B cell (primary cell): ENCODE data around the gene DGKB. TPM values are rescaled to one million over a fixed set of nuclear protein-coding genes. Genes with fewer than 3 reads are reported as not detected.

Experiments
- ATAC-seq: fragments of 200-7000 bp; cut with Tn5 transposase; one replicate; pipeline ENCODE4 v1.10.0; 2021; ENCODE audit warnings: low read depth, mild to moderate bottlenecking, moderate number of reproducible peaks, moderate library complexity
- CTCF ChIA-PET: fragments of 350-600 bp; sonication (Branson Sonifier 250); formaldehyde crosslinking; loops from one replicate; lab custom pipeline; 2021; ENCODE audit warnings: antibody characterized with exemption, inconsistent platforms; lab: Charles Lee
- POLR2A ChIA-PET: fragments of 350-600 bp; sonication (Branson Sonifier 250); formaldehyde crosslinking; loops from one replicate; lab custom pipeline; 2021; ENCODE audit warnings: antibody characterized with exemption; lab: Charles Lee
- DNase-seq: peaks from one replicate; pipeline ENCODE4 v3.0.0; 2013
- H2AFZ ChIP-seq: 2 replicates; pipeline ENCODE4 v1.6.1; 2012; ENCODE audit warnings: mild to moderate bottlenecking, low read depth, low read length; ENCODE audit not compliant: insufficient read depth, poor library complexity, severe bottlenecking
- H3K27ac ChIP-seq, 2 donors: 1 replicate in 1 of 2; 2 replicates in 1 of 2; pipeline ENCODE4 v1.5.1; 2012 to 2013; ENCODE audit warnings: low read length in 2 of 2, mild to moderate bottlenecking in 2 of 2, moderate library complexity in 1 of 2
- H3K27me3 ChIP-seq, 4 experiments: fragments of 200-600 bp in 1 of 4; sonication (generic) in 1 of 4; replicated peaks in 1 of 4; 1 replicate in 2 of 4; 2 replicates in 2 of 4; pipeline versions ENCODE4 v1.6.1 to v1.7.0; 2013 to 2016; ENCODE audit warnings: low read length in 3 of 4, mild to moderate bottlenecking in 2 of 4, mixed read lengths in 1 of 4, moderate library complexity in 1 of 4; ENCODE audit not compliant: insufficient read depth in 4 of 4, control insufficient read depth in 3 of 4; ENCODE audit errors: control extremely low read depth in 1 of 4
- H3K36me3 ChIP-seq, 2 experiments: replicated peaks in 1 of 2; 1 replicate in 1 of 2; 2 replicates in 1 of 2; pipeline versions ENCODE4 v1.6.1 to v1.7.1; 2013; ENCODE audit warnings: low read length in 1 of 2; ENCODE audit not compliant: insufficient read depth in 2 of 2, control insufficient read depth in 1 of 2; ENCODE audit errors: control extremely low read depth in 1 of 2, extremely low read depth in 1 of 2
- H3K4me1 ChIP-seq, 2 donors: fragments of 200-600 bp in 1 of 2; sonication (generic) in 1 of 2; 1 replicate in 1 of 2; 2 replicates in 1 of 2; pipeline versions ENCODE4 v1.5.1 to v1.6.1; 2013 to 2017; ENCODE audit warnings: low read length in 2 of 2; ENCODE audit not compliant: control insufficient read depth in 2 of 2, insufficient read depth in 2 of 2
- H3K4me2 ChIP-seq: replicated peaks from 2 replicates; pipeline ENCODE3; 2012; ENCODE audit warnings: mild to moderate bottlenecking, low read depth, low read length; ENCODE audit not compliant: poor library complexity, severe bottlenecking
- H3K4me3 ChIP-seq, 5 experiments: fragments of 200-600 bp in 1 of 5; sonication (generic) in 1 of 5; 1 replicate in 3 of 5; 2 replicates in 2 of 5; pipeline versions ENCODE4 v1.5.1 to v1.7.0; 2011 to 2016; ENCODE audit warnings: low read length in 4 of 5, mild to moderate bottlenecking in 4 of 5, low read depth in 2 of 5, control low read depth in 1 of 5, moderate library complexity in 1 of 5; ENCODE audit not compliant: insufficient read depth in 1 of 5; ENCODE audit errors: control extremely low read depth in 1 of 5, extremely low read depth in 1 of 5
- H3K79me2 ChIP-seq: fragments of 200-600 bp; sonication (generic); one replicate; pipeline ENCODE4 v1.6.0; 2016; ENCODE audit warnings: low read length; ENCODE audit not compliant: control insufficient read depth, insufficient read depth
- H3K9ac ChIP-seq: fragments of 200-600 bp; sonication (generic); 2 replicates; pipeline ENCODE4 v1.6.1; 2017; ENCODE audit warnings: mild to moderate bottlenecking, low read length, moderate library complexity
- H3K9me3 ChIP-seq, 3 donors: one replicate each; pipeline versions ENCODE4 v1.6.1 to v1.7.1; 2013; ENCODE audit warnings: low read length in 2 of 3; ENCODE audit not compliant: control insufficient read depth in 2 of 3, insufficient read depth in 1 of 3; ENCODE audit errors: control extremely low read depth in 1 of 3
- H4K20me1 ChIP-seq: 2 replicates; pipeline ENCODE4 v1.6.0; 2012; ENCODE audit warnings: mild to moderate bottlenecking, low read length; ENCODE audit not compliant: insufficient read depth, control insufficient read depth, poor library complexity, severe bottlenecking
- H3K27ac Mint-ChIP-seq: one replicate; pipeline ENCODE4 v1.8.0; 2021; ENCODE audit warnings: mixed read lengths
- H3K27me3 Mint-ChIP-seq: one replicate; pipeline ENCODE4 v1.8.0; 2021; ENCODE audit warnings: mixed read lengths
- H3K4me1 Mint-ChIP-seq: one replicate; pipeline ENCODE4 v1.8.0; 2021; ENCODE audit warnings: mixed read lengths
- H3K4me3 Mint-ChIP-seq: one replicate; pipeline ENCODE4 v1.8.0; 2021; ENCODE audit warnings: mixed read lengths
- H3K9me3 Mint-ChIP-seq: one replicate; pipeline ENCODE4 v1.8.0; 2022; ENCODE audit warnings: mixed read lengths; ENCODE audit not compliant: insufficient read depth
- EZH2 ChIP-seq: IDR thresholded peaks from 2 replicates; pipeline ENCODE4 v1.6.1; 2012; ENCODE audit warnings: borderline replicate concordance, low read depth, mild to moderate bottlenecking, moderate library complexity, low read length; ENCODE audit not compliant: insufficient read depth, poor library complexity, severe bottlenecking
- WGBS: methylation state at CpG from one replicate; pipeline ENCODE4 v1.1.5; 2013; ENCODE audit warnings: missing lambda C conversion rate; ENCODE audit not compliant: insufficient coverage; 5-methylcytosine and 5-hydroxymethylcytosine counted together
- intact Hi-C: fragments of 100-400 bp; cut with micrococcal nuclease; formaldehyde crosslinking; loops from one replicate; pipeline ENCODE4 v1.10.0; 2022
- polyA plus RNA-seq: library from polyadenylated mRNA; depleted of rRNA; stranded (reverse); fragments of >200 nt; gene quantifications from 2 replicates; pipeline ENCODE4 v1.2.3, GENCODE V29; 2012
- total RNA-seq, 2 donors: library from RNA; stranded (reverse); fragments of 120-200 nt in 1 of 2; gene quantifications; 1 replicate in 1 of 2; 2 replicates in 1 of 2; pipeline versions ENCODE4 v1.2.3 to v1.2.4, GENCODE V29; 2013 to 2022
- TF ChIP-seq, protein P1 (sequence below): fragments of 200-600 bp; IDR thresholded peaks from one replicate; pipeline ENCODE4 v1.8.0; 2022; ENCODE audit warnings: antibody characterized with exemption, mild to moderate bottlenecking

DGKB gene
- total and polyA plus RNA-seq, 2 donors (not counting 1 experiment from before 2014, with no cell fraction given) = not detected

- ATAC-seq (no peak), DNase-seq (no peak)
- Mint-ChIP-seq H3K9me3 (no peaks in the 10 kb centered on the region), H3K27ac (no peak overlapping the region), H3K27me3 (no peaks in the 10 kb centered on the region), H3K4me1 (no peaks in the 10 kb centered on the region), H3K4me3 (no peak overlapping the region)
- Histone ChIP-seq H4K20me1 (no peaks in the 10 kb centered on the region), H3K4me2 (no peak overlapping the region), H3K27ac (no peak overlapping the region), H3K4me3 (no peak overlapping the region), H2AFZ (no peak overlapping the region), H3K9ac (no peak overlapping the region), H3K4me1 (no peaks in the 10 kb centered on the region), H3K36me3 (no peaks in the 10 kb centered on the region), H3K9me3 (no peaks in the 10 kb centered on the region), H3K27me3 (no peaks in the 10 kb centered on the region), H3K79me2 (no peaks in the 10 kb centered on the region)
- CTCF ChIA-PET = no interaction called here
- POLR2A ChIA-PET = no interaction called here
- intact Hi-C loops = no loop called here
- 57% methylated on average over 1 of the region's 4 CpGs for WGBS
- TF ChIP-seq EZH2 = no peak
- TF ChIP-seq, protein P1, sequence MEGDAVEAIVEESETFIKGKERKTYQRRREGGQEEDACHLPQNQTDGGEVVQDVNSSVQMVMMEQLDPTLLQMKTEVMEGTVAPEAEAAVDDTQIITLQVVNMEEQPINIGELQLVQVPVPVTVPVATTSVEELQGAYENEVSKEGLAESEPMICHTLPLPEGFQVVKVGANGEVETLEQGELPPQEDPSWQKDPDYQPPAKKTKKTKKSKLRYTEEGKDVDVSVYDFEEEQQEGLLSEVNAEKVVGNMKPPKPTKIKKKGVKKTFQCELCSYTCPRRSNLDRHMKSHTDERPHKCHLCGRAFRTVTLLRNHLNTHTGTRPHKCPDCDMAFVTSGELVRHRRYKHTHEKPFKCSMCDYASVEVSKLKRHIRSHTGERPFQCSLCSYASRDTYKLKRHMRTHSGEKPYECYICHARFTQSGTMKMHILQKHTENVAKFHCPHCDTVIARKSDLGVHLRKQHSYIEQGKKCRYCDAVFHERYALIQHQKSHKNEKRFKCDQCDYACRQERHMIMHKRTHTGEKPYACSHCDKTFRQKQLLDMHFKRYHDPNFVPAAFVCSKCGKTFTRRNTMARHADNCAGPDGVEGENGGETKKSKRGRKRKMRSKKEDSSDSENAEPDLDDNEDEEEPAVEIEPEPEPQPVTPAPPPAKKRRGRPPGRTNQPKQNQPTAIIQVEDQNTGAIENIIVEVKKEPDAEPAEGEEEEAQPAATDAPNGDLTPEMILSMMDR = no peak
These were observed 707.5 kb downstream of the DGKB start for GRCh38 chr7:14195079-14195478.

GRCh38 chr7:14191686-14192098, 710.9 kb downstream of the DGKB start:
- Histone ChIP-seq H3K9ac (no peak overlapping the region), H3K36me3 (no peaks in the 10 kb centered on the region), H3K27me3 (no peaks in the 10 kb centered on the region), H3K4me3 (no peak overlapping the region), H3K4me1 (no peaks in the 10 kb centered on the region), H3K4me2 (no peak overlapping the region), H2AFZ (no peak overlapping the region), H3K79me2 (no peaks in the 10 kb centered on the region), H3K9me3 (peaks cover 0 to 4% (median 0%) of the 10 kb centered on the region in 3 donors), H3K27ac (no peak overlapping the region), H4K20me1 (no peaks in the 10 kb centered on the region)
- CTCF ChIA-PET = no interaction called here
- H3K9me3 Mint-ChIP-seq = peaks cover 5% of the 10 kb centered on the region
- H3K27me3 Mint-ChIP-seq = no peaks in the 10 kb centered on the region
- H3K27ac Mint-ChIP-seq = no peak overlapping the region
- TF ChIP-seq, protein P1 = no peak
- TF ChIP-seq EZH2 = no peak
- ATAC-seq (no peak), DNase-seq (no peak)
- H3K4me1 Mint-ChIP-seq = no peaks in the 10 kb centered on the region
- 94% methylated on average over 4 of the region's 4 CpGs for WGBS
- intact Hi-C loops = no loop called here
- POLR2A ChIA-PET = no interaction called here
- no peak overlapping the region for H3K4me3 Mint-ChIP-seq
